Measurements from ENCODE around the gene GLG1.
"Not testable (repeated sequence)": the region's sequence is repeated elsewhere in the genome, so short reads cannot be mapped to it uniquely, and the experiment has no call there.

The GLG1 gene

GRCh38 chr16:74468807-74469525, 137.9 kb downstream of the GLG1 start:
- no peak for DNase-seq

- DNase-seq = no peak
Observed at GRCh38 chr16:74466872-74467271, 140.0 kb downstream of the GLG1 start.

- DNase-seq = no peak
Observed at GRCh38 chr16:74465851-74466685, 140.8 kb downstream of the GLG1 start.

- DNase-seq = no peak
Observed at GRCh38 chr16:74465281-74465680, 141.6 kb downstream of the GLG1 start.

GRCh38 chr16:74463888-74464287, 143.0 kb downstream of the GLG1 start:
- no peak for DNase-seq

GRCh38 chr16:74462361-74462760, 144.6 kb downstream of the GLG1 start:
- DNase-seq = no peak

GRCh38 chr16:74461826-74462225, 145.1 kb downstream of the GLG1 start:
- DNase-seq = no peak

GRCh38 chr16:74460542-74460941, 146.4 kb downstream of the GLG1 start:
- DNase-seq = no peak

- no peak for DNase-seq
Observed at GRCh38 chr16:74456290-74456625, 150.7 kb downstream of the GLG1 start.

GRCh38 chr16:74455619-74456289, 151.2 kb downstream of the GLG1 start:
- no peak for DNase-seq

- no peak for DNase-seq
Observed at GRCh38 chr16:74455213-74455612, 151.7 kb downstream of the GLG1 start.

GRCh38 chr16:74451951-74452758, 154.8 kb downstream of the GLG1 start:
- DNase-seq = no peak

GRCh38 chr16:74450967-74451760, 155.8 kb downstream of the GLG1 start:
- DNase-seq = no peak

- no peak for DNase-seq
Observed at GRCh38 chr16:74450236-74450635, 156.7 kb downstream of the GLG1 start.

GRCh38 chr16:74449470-74449869, 157.4 kb downstream of the GLG1 start:
- no peak for DNase-seq

- DNase-seq = peak; percentile 70 to 81
Observed at GRCh38 chr16:74448990-74449389, 157.9 kb downstream of the GLG1 start.

GRCh38 chr16:74447578-74447977, 159.3 kb downstream of the GLG1 start:
- no peak for DNase-seq

- DNase-seq = no peak
Observed at GRCh38 chr16:74446866-74447265, 160.0 kb downstream of the GLG1 start.

GRCh38 chr16:74443624-74444346, 163.1 kb downstream of the GLG1 start:
- DNase-seq = not testable (repeated sequence)

GRCh38 chr16:74439685-74440084, 167.2 kb downstream of the GLG1 start:
- peak; percentile 48 to 61 for DNase-seq

- no peak for DNase-seq
Observed at GRCh38 chr16:74438492-74438979, 168.4 kb downstream of the GLG1 start.

Measured in inflammatory macrophage treated with lipopolysaccharide for 1 hour (primary cell).